Keratinocyte (primary cell): ENCODE results near the gene UQCRQ.

Experiments used
- EZH2 ChIP-seq: IDR thresholded peaks from one replicate; pipeline ENCODE4 v1.6.1; 2012; ENCODE audit warnings: inconsistent platforms, mild to moderate bottlenecking, low read length, moderate library complexity
- TF ChIP-seq, protein P1 (sequence below), 3 experiments: IDR thresholded peaks in 1 of 3; conservative IDR thresholded peaks in 1 of 3; optimal IDR thresholded peaks in 1 of 3; 2 replicates in 2 of 3; 3 replicates in 1 of 3; pipeline versions ENCODE3 to v1.5.1; 2011; ENCODE audit warnings: low read length in 3 of 3, mild to moderate bottlenecking in 3 of 3, moderate library complexity in 2 of 3, control low read depth in 1 of 3, inconsistent platforms in 1 of 3; ENCODE audit not compliant: insufficient read depth in 2 of 3; ENCODE audit errors: extremely low read depth in 1 of 3

DNA sequence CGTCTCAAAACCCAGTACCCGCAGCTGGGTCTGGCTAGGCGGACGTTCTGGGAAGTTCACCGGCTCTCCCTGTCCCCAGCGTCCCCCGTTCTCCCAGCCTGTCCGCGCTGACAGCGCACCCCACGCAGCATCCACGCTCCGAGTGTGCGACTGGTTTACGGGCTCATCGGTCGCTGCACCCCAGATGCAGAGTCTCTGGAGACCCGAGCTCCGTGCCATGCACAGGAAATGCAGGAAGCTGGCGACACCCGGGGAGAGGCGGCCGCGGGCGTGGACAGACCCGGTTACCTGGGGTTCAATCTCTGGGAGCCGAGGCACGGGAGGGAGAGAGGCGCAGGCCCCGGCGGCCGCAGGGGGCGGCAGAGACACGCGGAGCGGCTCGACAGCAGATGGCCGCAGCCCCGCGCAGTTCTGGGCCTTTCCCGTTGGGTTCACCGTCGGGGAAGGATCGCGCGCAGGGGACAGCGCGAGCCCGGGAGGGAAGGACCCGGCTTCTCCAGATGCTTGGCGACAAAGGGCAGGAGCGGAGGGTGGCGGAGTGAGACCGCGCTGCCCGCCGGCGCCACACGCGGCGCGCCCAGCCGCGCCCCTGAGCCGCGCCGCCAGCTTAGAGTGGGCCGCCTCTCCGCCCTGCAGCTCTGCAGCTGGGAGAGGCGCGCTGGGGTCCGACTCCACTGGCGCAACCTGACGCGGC is 36.6 kb upstream of the UQCRQ start:
- TF ChIP-seq, protein P1, sequence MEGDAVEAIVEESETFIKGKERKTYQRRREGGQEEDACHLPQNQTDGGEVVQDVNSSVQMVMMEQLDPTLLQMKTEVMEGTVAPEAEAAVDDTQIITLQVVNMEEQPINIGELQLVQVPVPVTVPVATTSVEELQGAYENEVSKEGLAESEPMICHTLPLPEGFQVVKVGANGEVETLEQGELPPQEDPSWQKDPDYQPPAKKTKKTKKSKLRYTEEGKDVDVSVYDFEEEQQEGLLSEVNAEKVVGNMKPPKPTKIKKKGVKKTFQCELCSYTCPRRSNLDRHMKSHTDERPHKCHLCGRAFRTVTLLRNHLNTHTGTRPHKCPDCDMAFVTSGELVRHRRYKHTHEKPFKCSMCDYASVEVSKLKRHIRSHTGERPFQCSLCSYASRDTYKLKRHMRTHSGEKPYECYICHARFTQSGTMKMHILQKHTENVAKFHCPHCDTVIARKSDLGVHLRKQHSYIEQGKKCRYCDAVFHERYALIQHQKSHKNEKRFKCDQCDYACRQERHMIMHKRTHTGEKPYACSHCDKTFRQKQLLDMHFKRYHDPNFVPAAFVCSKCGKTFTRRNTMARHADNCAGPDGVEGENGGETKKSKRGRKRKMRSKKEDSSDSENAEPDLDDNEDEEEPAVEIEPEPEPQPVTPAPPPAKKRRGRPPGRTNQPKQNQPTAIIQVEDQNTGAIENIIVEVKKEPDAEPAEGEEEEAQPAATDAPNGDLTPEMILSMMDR (optimal IDR thresholded peaks at IDR 0.05 in 1 of 3, IDR thresholded peaks at IDR 0.05 in 1 of 3, conservative IDR thresholded peaks at IDR 0.05 in 1 of 3; ENCODE audit: extremely low read depth in 1 of 3, insufficient read depth in 2 of 3, low read length in 3 of 3): peak in 2 of 3 experiments; percentile 71 to 96
- TF ChIP-seq EZH2: peak; percentile 40
